ENCODE results near the gene SCN1A.

The SCN1A gene

GRCh38 chr2:166156985-166157490 lies 29.2 kb upstream of the SCN1A start:
- no peak for TF ChIP-seq YY1 (IDR thresholded peaks at IDR 0.05; ENCODE audit: low read depth)
- TF ChIP-seq NFIC (IDR thresholded peaks at IDR 0.05) = no peak
- TF ChIP-seq EGR1 (IDR thresholded peaks at IDR 0.05) = no peak
- no peak for TF ChIP-seq FOXM1 (IDR thresholded peaks at IDR 0.05; ENCODE audit: borderline replicate concordance, low read depth)
- TF ChIP-seq CEBPB (IDR thresholded peaks at IDR 0.05) = no peak
- no peak for TF ChIP-seq ZBTB7A (IDR thresholded peaks at IDR 0.05; ENCODE audit: low read depth)
- TF ChIP-seq TAF1 (IDR thresholded peaks at IDR 0.05; ENCODE audit: low read depth) = no peak
- no peak for TF ChIP-seq CREB1 (IDR thresholded peaks at IDR 0.05; ENCODE audit: low read depth)
- TF ChIP-seq TCF12 (IDR thresholded peaks at IDR 0.05; ENCODE audit: low read depth) = no peak
- TF ChIP-seq USF1 (IDR thresholded peaks at IDR 0.05) = no peak
- TF ChIP-seq, protein P1, sequence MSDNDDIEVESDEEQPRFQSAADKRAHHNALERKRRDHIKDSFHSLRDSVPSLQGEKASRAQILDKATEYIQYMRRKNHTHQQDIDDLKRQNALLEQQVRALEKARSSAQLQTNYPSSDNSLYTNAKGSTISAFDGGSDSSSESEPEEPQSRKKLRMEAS (IDR thresholded peaks at IDR 0.05) = no peak
- TF ChIP-seq REST (IDR thresholded peaks at IDR 0.05; ENCODE audit: low read depth) = no peak
- TF ChIP-seq EP300 (IDR thresholded peaks at IDR 0.05; ENCODE audit: borderline replicate concordance) = no peak
- no peak for TF ChIP-seq TEAD4 (IDR thresholded peaks at IDR 0.05)
- TF ChIP-seq RAD21 (IDR thresholded peaks at IDR 0.05; ENCODE audit: low read depth) = no peak

GRCh38 chr2:166155589-166155988 lies 27.8 kb upstream of the SCN1A start:
- no peak for TF ChIP-seq ZBTB7A (IDR thresholded peaks at IDR 0.05; ENCODE audit: low read depth)

DNA sequence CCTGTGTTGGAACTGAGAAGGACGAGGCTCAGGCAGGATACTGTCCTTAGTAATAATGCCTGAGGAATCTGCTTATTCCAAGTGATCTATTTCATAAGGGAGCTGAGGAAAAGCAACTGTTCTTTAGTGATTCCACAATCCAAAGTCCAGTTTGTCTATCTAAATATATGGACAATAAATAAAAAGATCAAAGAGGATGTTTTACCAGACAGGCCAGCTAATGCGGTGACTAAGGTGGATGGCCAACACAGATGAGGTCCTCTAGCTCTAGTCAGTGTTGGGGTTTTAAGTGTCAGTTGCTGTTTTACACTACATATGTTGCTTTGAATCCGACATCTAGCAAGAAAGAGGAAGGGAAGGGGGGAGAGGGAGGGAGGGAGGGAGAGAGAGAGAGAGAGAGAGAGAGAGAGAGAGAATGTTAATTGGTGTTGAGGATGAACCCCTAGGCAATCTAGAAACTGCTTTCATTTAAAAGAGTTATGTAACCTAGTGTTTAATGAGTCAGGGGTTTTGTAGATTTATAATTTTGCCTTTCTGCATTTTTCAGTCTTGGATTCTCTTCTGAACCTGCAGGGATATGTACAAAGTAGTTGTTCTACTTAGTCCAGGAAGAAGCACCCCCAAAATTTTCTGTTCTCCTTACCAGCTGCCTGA lies 27.0 kb upstream of the SCN1A start:
- TF ChIP-seq EP300 (IDR thresholded peaks at IDR 0.05; ENCODE audit: borderline replicate concordance) (no peak), CEBPB (IDR thresholded peaks at IDR 0.05) (no peak), YY1 (IDR thresholded peaks at IDR 0.05; ENCODE audit: low read depth) (no peak), TEAD4 (IDR thresholded peaks at IDR 0.05) (no peak), USF1 (IDR thresholded peaks at IDR 0.05) (no peak), TCF12 (IDR thresholded peaks at IDR 0.05; ENCODE audit: low read depth) (no peak), NFIC (IDR thresholded peaks at IDR 0.05) (no peak), TAF1 (IDR thresholded peaks at IDR 0.05; ENCODE audit: low read depth) (no peak), EGR1 (IDR thresholded peaks at IDR 0.05) (no peak), CREB1 (IDR thresholded peaks at IDR 0.05; ENCODE audit: low read depth) (no peak), RAD21 (IDR thresholded peaks at IDR 0.05; ENCODE audit: low read depth) (no peak)
- TF ChIP-seq, protein P1 (IDR thresholded peaks at IDR 0.05) = no peak

GRCh38 chr2:166152064-166152463 lies 24.2 kb upstream of the SCN1A start:
- no peak for TF ChIP-seq NFIC (IDR thresholded peaks at IDR 0.05)
- TF ChIP-seq CEBPB (IDR thresholded peaks at IDR 0.05) = no peak
- no peak for TF ChIP-seq TCF12 (IDR thresholded peaks at IDR 0.05; ENCODE audit: low read depth)

DNA sequence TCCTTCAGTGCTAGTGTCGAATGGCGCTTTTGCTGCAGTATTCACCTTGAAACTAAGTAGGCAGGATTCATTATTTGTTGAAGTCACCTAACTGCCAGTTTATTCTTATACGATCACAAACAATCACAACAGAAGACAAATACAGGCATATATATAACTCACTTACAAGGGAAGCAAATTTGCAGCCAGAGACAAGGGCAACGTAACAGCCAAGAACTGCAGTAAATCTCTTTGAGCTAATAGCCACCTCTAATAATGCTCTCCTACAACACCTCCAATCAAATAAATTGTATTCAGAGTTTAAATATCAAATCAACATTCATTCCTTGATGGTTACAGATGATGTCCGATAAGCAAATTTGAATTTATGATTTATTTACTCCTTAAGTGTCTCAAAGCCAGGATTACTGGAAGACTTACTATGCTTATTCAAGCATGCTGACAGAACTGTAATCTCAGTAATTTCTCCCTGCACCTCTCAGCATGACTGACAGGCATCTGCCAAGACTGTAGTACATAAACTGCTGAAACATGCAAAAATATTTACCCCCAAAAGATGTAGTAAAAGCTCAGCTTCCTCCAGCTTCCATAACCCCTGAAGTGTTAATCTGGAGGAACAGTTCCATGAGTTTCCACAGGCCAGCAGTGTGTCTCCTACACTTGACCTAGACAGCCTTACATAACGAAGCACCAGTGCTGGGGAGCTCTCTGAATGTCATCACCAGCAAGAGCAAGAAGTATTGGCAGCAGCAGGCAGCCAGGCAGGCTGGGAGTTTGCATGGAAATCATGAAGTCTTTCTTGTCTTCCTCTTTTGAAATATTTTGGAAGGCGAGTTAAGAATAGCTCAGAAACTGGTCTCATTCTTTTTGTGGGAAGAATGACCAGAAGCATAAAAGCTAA lies 20.9 kb upstream of the SCN1A start:
- TF ChIP-seq NFIC (IDR thresholded peaks at IDR 0.05) (no peak), TAF1 (IDR thresholded peaks at IDR 0.05; ENCODE audit: low read depth) (no peak), YY1 (IDR thresholded peaks at IDR 0.05; ENCODE audit: low read depth) (no peak), EGR1 (IDR thresholded peaks at IDR 0.05) (no peak), FOXM1 (IDR thresholded peaks at IDR 0.05; ENCODE audit: borderline replicate concordance, low read depth) (no peak), CREB1 (IDR thresholded peaks at IDR 0.05; ENCODE audit: low read depth) (no peak), EP300 (IDR thresholded peaks at IDR 0.05; ENCODE audit: borderline replicate concordance) (no peak), REST (IDR thresholded peaks at IDR 0.05; ENCODE audit: low read depth) (no peak), ZBTB7A (IDR thresholded peaks at IDR 0.05; ENCODE audit: low read depth) (no peak), TCF12 (IDR thresholded peaks at IDR 0.05; ENCODE audit: low read depth) (no peak), CEBPB (IDR thresholded peaks at IDR 0.05) (no peak), TEAD4 (IDR thresholded peaks at IDR 0.05) (no peak), RAD21 (IDR thresholded peaks at IDR 0.05; ENCODE audit: low read depth) (no peak), USF1 (IDR thresholded peaks at IDR 0.05) (no peak)
- TF ChIP-seq, protein P1 (IDR thresholded peaks at IDR 0.05) = no peak
